ENCODE results near the gene IL10RB.
"Not testable (repeated sequence)": the region's sequence is repeated elsewhere in the genome, so short reads cannot be mapped to it uniquely, and the experiment has no call there.

The IL10RB gene

GRCh38 chr21:33240404-33240803 lies 25.8 kb upstream of the IL10RB start:
- no peak for DNase-seq

- no peak for DNase-seq
Measured at GRCh38 chr21:33241846-33242245, 24.3 kb upstream of the IL10RB start.

DNA sequence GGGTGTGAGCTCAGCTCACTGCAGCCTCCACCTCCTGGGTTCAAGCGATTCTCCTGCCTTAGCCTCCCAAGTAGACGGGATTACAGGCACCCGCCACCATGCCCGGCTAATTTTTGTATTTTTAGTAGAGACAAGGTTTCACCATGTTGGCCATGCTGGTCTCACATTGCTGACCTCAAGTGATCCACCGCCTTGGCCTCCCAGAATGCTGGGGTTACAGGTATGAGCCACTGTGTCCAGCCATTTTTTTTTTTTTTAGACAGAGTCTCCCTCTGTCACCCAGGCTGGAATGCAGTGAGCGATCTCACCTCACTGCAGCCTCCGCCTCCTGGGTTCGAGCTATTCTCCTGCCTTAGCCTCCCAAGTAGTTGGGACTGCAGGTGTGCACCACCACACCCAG lies 23.3 kb upstream of the IL10RB start:
- DNase-seq: not testable (repeated sequence)

DNA sequence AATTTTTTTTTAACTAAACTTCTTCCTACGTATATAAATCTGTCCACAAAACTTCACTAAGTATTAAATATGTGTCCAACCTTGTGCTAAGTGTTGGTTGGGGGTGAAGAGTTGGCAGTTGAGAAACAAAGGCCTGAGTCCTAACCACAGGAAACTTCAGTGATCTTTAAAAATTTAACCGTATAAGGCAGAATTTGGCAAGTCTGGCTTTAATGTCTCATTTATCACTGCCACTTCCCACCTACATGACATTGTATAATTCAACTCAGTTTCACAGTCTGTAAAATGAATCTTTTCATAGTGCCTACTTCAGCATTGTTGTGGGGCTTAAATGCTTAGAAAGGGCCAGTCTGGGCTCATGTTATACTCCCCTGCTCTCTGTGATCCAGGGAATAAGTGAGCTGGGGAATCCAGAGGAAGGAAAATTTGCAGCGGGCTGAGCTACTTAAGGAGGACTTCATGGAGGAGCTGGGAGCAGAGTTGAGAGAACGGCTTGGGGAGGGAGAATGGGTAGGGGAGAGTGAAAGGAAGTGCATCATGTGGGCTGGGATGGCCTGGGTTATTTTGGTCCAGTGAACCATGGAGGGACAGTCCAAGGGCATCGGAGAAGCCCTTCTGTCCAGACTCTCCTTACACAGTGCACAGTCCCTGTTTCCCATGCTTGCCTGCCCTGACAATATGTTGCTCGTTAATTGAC lies 21.9 kb upstream of the IL10RB start:
- no peak for DNase-seq

- no peak for DNase-seq
Measured at GRCh38 chr21:33244779-33245105, 21.4 kb upstream of the IL10RB start.

- no peak for DNase-seq
Measured at GRCh38 chr21:33245289-33245918, 20.8 kb upstream of the IL10RB start.

DNA sequence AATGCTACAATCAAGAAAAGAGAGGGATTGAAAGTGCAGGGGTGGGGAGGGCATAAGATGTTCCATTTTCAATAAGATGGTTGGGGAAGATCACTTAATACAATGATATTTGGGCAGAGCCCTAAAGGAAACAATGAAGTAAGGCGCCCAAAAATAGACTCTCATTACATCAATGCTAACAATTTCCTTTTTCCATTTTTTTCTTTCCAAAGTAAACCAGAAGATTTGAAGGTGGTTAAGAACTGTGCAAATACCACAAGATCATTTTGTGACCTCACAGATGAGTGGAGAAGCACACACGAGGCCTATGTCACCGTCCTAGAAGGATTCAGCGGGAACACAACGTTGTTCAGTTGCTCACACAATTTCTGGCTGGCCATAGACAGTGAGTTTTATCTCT lies 19.7 kb upstream of the IL10RB start:
- no peak for DNase-seq

GRCh38 chr21:33246963-33247362 lies 19.2 kb upstream of the IL10RB start:
- no peak for DNase-seq

DNA sequence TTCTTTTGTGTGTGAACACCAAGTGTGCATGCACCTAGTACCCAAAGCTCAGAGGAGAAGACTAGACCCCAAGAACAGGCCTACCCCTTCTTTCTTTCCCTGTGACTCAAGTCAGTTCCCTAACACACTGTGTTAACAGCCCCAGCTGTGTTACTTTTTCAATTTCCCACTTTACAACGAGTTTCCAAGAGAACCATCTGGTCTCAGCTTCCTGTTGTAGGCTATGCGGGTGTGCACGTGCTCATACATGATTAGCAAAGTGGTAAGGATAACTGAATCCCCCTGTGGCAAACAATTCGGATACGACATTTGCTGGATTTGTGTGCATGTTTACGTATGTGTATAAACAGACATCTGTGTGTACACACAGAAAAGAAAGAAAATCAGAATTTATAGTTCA lies 18.6 kb upstream of the IL10RB start:
- DNase-seq: no peak

GRCh38 chr21:33249331-33250002 lies 16.7 kb upstream of the IL10RB start:
- no peak for DNase-seq

DNA sequence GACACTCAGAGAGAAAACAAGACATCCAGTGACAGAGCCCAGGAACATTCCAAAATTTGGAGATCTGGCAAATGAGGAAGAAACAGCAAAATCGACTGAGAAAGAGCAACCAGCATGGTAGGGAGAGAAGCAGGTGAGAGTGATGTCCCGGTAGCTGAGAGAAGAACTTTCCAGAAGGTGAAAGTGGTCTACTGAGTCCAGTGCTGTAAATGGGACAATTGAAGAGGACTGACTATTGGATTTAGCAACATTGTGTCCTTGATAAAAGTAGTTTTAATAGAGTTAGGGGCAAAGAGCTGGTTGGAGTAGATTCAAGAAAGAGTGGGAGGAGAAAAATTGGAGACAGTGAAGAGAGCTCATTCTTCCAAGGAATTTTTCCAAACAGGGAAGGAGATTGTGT lies 15.0 kb upstream of the IL10RB start:
- DNase-seq: no peak

- not testable (repeated sequence) for DNase-seq
Measured at GRCh38 chr21:33253382-33253781, 12.8 kb upstream of the IL10RB start.

- DNase-seq: no peak
Measured at GRCh38 chr21:33254766-33255165, 11.4 kb upstream of the IL10RB start.

- no peak for DNase-seq
Measured at GRCh38 chr21:33255404-33255803, 10.8 kb upstream of the IL10RB start.

DNA sequence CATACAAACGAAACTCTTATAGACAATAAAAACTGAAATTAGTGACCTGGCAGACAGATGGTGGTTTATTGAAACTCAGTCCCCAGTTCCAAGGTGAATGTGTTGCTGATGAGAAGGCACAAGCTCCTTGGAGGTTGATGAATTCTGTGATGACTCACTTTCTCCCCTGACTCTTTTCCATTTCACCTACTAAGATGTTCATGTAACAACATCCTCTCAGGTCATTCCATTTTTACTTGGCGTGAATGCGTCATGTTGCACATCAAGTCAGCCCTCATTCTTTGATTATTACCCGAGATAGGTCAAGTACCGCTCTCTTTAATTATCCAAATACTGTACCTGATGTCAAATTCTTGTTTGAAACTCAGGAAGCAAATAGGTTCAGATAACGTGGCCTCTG lies 10.1 kb upstream of the IL10RB start:
- no peak for DNase-seq

- no peak for DNase-seq
Measured at GRCh38 chr21:33257094-33257803, 8.9 kb upstream of the IL10RB start.

GRCh38 chr21:33258475-33258874 lies 7.7 kb upstream of the IL10RB start:
- DNase-seq: no peak

DNA sequence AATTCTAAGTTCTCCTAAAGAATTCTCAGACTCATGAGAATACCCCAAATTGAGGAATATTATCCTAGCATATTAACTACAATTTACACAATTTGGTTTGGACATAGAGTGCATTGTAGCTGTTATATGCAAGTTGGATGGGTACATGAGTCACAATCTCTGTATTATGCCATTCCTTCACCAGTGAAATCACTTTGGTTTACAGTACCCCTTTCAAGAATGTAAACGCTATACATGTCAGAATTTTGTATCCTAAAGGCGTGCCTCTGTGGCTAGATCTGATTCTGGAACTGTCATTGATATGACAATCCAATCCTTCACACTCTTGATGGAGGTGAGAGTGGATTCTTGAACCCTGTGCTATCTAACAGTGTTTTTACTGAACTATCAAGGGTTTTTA lies 6.7 kb upstream of the IL10RB start:
- no peak for DNase-seq

- DNase-seq: peak in 15 of 58 donors; percentile 1 to 40 (median 5)
Measured at GRCh38 chr21:33259995-33260394, 6.2 kb upstream of the IL10RB start.

DNA sequence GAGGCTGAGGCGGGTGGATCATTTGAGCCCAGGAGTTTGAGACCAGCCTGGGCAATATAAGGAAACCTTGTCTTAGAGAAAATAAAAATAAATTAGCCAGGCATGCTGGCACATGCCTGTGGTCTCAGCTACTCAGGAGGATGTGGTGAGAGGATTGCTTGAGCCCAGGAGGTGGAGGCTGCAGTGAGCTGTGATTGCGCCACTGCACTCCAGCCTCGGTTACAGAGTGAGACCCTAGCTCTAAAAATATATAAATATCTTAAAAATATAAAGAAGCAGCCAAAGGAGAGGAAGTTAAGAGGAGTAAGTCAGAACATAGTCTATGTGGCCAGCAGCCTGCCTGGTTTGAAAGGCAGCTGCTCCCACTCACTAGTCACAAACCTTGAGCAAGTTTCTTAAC lies 4.5 kb upstream of the IL10RB start:
- DNase-seq: peak in 2 of 58 donors; percentile 17 to 33

DNA sequence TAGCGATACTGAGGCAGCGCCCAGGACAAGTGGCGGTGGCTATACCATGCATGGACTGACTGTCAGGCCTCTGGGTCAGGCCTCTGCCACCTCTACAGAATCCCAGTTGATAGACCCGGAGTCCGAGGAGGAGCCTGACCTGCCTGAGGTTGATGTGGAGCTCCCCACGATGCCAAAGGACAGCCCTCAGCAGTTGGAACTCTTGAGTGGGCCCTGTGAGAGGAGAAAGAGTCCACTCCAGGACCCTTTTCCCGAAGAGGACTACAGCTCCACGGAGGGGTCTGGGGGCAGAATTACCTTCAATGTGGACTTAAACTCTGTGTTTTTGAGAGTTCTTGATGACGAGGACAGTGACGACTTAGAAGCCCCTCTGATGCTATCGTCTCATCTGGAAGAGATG lies 3.2 kb upstream of the IL10RB start:
- DNase-seq: no peak

- DNase-seq: no peak
Measured at GRCh38 chr21:33264561-33264960, 1.6 kb upstream of the IL10RB start.
